Fibroblast of the aortic adventitia (primary cell): ENCODE results near the gene AFF3. TPM values are rescaled to one million over a fixed set of nuclear protein-coding genes. Genes with fewer than 3 reads are reported as not detected.

ENCODE experiments used
- DNase-seq: peaks from one replicate; pipeline ENCODE4 v3.0.0-alpha.2; 2010; ENCODE audit warnings: low read depth
- H3K4me3 ChIP-seq: 2 replicates; pipeline ENCODE4 v1.5.1; 2011; ENCODE audit warnings: low read depth, mild to moderate bottlenecking, control low read depth, low read length, moderate library complexity
- CTCF ChIP-seq: IDR thresholded peaks from 2 replicates; pipeline ENCODE4 v1.5.1; 2011; ENCODE audit warnings: mild to moderate bottlenecking, low read length, control low read depth, inconsistent platforms; ENCODE audit not compliant: insufficient read depth
- total RNA-seq: library from RNA; depleted of rRNA; stranded (reverse); fragments of >200 nt; gene quantifications from 2 replicates; pipeline ENCODE4 v1.2.3, GENCODE V29; 2012; ENCODE audit warnings: low replicate concordance

The AFF3 gene
- total RNA-seq, 1 donor, result 4.2 TPM

- no peak for DNase-seq
- TF ChIP-seq CTCF, result no peak
- no peak overlapping the region for H3K4me3 ChIP-seq
These were observed 289.4 kb downstream of the AFF3 start for GRCh38 chr2:99852956-99853355.

- DNase-seq, result no peak
- no peak for TF ChIP-seq CTCF
- H3K4me3 ChIP-seq, result no peak overlapping the region
These were observed 289.9 kb downstream of the AFF3 start for GRCh38 chr2:99852376-99852934.

GRCh38 chr2:99851811-99852210 lies 290.6 kb downstream of the AFF3 start:
- no peak overlapping the region for H3K4me3 ChIP-seq
- DNase-seq, result no peak
- TF ChIP-seq CTCF, result no peak

- DNase-seq, result no peak
- no peak for TF ChIP-seq CTCF
- no peak overlapping the region for H3K4me3 ChIP-seq
These were observed 291.3 kb downstream of the AFF3 start for GRCh38 chr2:99851089-99851488.

- no peak overlapping the region for H3K4me3 ChIP-seq
- TF ChIP-seq CTCF, result no peak
- no peak for DNase-seq
These were observed 292.2 kb downstream of the AFF3 start for GRCh38 chr2:99850084-99850710.

GRCh38 chr2:99846462-99847107 lies 295.8 kb downstream of the AFF3 start:
- DNase-seq, result no peak
- no peak for TF ChIP-seq CTCF
- no peak overlapping the region for H3K4me3 ChIP-seq
